WI38 (cell line): ENCODE data around the gene TRDN.
"Not testable (repeated sequence)": the region's sequence is repeated elsewhere in the genome, so short reads cannot be mapped to it uniquely, and the experiment has no call there.

Experiments used
- H3K4me3 ChIP-seq: 2 replicates; pipeline ENCODE4 v1.5.1; 2011; ENCODE audit warnings: low read depth, mild to moderate bottlenecking, control low read depth, low read length
- TF ChIP-seq, protein P1 (sequence below): IDR thresholded peaks from 2 replicates; pipeline ENCODE4 v1.5.1; 2012; ENCODE audit warnings: low read depth, mild to moderate bottlenecking, control low read depth, low read length

Gene TRDN

GRCh38 chr6:123587838-123588545 lies 48.8 kb downstream of the TRDN start:
- no peak overlapping the region for H3K4me3 ChIP-seq
- TF ChIP-seq, protein P1, sequence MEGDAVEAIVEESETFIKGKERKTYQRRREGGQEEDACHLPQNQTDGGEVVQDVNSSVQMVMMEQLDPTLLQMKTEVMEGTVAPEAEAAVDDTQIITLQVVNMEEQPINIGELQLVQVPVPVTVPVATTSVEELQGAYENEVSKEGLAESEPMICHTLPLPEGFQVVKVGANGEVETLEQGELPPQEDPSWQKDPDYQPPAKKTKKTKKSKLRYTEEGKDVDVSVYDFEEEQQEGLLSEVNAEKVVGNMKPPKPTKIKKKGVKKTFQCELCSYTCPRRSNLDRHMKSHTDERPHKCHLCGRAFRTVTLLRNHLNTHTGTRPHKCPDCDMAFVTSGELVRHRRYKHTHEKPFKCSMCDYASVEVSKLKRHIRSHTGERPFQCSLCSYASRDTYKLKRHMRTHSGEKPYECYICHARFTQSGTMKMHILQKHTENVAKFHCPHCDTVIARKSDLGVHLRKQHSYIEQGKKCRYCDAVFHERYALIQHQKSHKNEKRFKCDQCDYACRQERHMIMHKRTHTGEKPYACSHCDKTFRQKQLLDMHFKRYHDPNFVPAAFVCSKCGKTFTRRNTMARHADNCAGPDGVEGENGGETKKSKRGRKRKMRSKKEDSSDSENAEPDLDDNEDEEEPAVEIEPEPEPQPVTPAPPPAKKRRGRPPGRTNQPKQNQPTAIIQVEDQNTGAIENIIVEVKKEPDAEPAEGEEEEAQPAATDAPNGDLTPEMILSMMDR = no peak

GRCh38 chr6:123587407-123587806 lies 49.3 kb downstream of the TRDN start:
- H3K4me3 ChIP-seq = not testable (repeated sequence)

- H3K4me3 ChIP-seq = no peak overlapping the region
- TF ChIP-seq, protein P1 = no peak
Measured at GRCh38 chr6:123580331-123580730, 56.4 kb downstream of the TRDN start.

DNA sequence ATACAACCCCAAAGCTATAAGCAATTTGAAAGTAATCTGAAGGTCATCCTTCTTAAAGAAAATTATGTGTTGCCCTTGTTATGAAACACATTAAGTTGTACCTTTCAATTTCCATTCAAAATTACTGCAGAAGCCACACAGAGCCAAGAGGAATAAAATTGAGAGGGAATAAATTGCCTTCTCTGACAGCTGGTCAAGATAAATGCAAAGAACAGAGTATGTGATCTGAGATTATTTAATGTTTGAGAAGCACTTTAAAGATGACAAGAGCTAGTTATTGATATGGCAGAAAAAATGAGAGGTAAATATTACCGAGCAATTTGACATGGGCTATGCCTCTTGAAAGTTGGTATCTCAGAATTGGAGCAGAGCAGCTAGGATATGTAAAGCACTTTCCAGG lies 61.6 kb downstream of the TRDN start:
- TF ChIP-seq, protein P1 = no peak
- no peak overlapping the region for H3K4me3 ChIP-seq

DNA sequence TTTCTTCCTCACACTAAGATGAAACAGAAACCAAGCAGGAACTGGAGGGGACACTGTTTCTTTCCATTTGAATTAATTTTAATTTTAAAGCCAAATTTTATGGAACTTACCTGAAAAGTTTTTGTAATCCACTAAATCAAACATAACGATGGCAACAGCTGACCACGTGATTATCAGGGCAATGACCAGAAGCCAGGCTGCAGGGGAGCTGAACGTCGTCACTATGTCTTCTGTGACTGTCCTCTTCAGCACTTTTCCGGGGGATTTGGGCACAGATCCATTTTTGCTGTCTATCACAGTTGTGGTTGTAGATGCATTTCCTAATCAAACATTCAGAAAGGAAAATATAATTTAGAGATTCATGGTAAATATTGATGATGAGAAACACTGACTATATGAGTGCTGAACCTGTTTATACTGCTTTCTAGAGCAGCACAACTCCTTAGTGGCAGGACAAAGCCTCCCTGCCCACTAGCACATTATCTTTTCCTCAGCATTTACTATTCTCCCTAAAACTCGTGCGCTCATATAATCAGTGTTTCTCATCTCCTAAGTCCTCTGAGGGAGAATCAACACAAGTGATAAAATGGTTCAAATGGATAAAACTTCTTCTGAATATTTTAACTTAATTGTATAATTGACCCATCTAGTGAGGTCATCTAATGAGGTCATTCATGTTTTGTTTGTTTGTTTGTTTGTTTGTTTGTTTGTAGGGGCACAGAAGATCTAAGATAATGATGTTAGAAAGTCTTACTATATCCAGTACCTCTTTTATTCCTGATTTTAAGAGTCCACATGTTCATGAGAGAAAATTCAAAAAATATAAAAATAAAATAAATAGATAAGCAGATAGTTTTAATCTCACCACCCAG lies 65.7 kb downstream of the TRDN start:
- H3K4me3 ChIP-seq = no peak overlapping the region
- TF ChIP-seq, protein P1 = no peak

DNA sequence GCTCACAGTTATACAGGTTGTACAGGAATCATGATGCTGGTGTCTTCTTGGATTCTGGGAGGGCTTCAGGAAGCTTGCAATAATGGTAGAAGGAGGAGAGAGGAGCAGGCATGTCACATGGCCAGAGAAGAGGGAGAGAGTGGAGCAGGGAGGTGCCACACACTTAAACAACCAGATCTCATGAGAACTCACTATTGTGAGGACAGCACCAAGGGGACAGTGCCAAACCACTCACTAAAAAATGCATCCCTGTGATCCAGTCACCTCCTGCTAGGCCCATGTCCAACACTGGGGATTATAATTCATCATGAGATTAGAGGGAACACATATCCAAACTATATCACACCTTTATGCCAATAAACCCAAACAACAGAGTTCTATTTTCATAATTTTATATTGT lies 67.2 kb downstream of the TRDN start:
- TF ChIP-seq, protein P1 = no peak
- no peak overlapping the region for H3K4me3 ChIP-seq

DNA sequence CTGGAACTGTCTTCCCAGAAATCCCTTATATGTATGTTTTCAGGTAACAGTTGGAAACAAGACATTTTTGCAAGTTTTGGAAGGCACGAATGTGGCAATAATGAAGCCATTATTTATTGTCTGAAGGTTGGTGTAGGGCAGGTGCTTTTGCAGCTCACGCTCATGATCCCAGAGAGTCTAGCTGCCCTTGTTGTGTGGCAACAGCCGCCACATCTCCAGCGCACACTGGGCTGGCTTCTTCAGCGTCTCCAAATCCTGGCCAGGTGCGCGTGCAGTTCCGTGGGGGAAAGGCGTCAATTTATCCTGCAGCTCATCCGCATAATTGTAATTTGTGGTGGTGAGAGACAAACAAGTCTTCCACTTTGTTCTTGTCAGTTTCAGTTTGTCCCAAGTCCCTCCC lies 71.2 kb downstream of the TRDN start:
- H3K4me3 ChIP-seq = no peak overlapping the region
- TF ChIP-seq, protein P1 = no peak
